RKO (cell line): ENCODE measurements around the gene FAM131B.
A peak's percentile ranks its signal among the peaks of the same experiment; 100 is the strongest.

Experiments used
- DNase-seq: peaks from one replicate; pipeline ENCODE4 v3.0.0-alpha.2; 2016; ENCODE audit warnings: low spot score

Gene FAM131B

GRCh38 chr7:143382126-143382790 lies 19.7 kb upstream of the FAM131B start:
- peak; percentile 50 for DNase-seq

GRCh38 chr7:143381427-143382125 lies 19.1 kb upstream of the FAM131B start:
- DNase-seq = peak; percentile 53

- peak; percentile 97 for DNase-seq
Observed at GRCh38 chr7:143380646-143381426, 18.3 kb upstream of the FAM131B start, which contains the start of gene ZYX. ZYX (plus strand) TSS chr7:143381345; CDS start chr7:143381572, 227 bp downstream.

GRCh38 chr7:143380260-143380645 lies 17.7 kb upstream of the FAM131B start:
- DNase-seq = peak; percentile 90

GRCh38 chr7:143379611-143380259 lies 17.2 kb upstream of the FAM131B start:
- DNase-seq = peak; percentile 58

- DNase-seq = no peak
Observed at GRCh38 chr7:143376396-143376795, 13.9 kb upstream of the FAM131B start.

- peak; percentile 18 for DNase-seq
Observed at GRCh38 chr7:143375298-143376034, 13.0 kb upstream of the FAM131B start.

- no peak for DNase-seq
Observed at GRCh38 chr7:143374561-143374960, 12.0 kb upstream of the FAM131B start.

GRCh38 chr7:143373255-143373794 lies 10.8 kb upstream of the FAM131B start:
- peak; percentile 26 for DNase-seq

- peak; percentile 66 for DNase-seq
Observed at GRCh38 chr7:143372070-143372469, 9.6 kb upstream of the FAM131B start.

GRCh38 chr7:143369678-143370651 lies 7.5 kb upstream of the FAM131B start:
- DNase-seq = no peak

- no peak for DNase-seq
Observed at GRCh38 chr7:143368387-143368786, 5.9 kb upstream of the FAM131B start.

GRCh38 chr7:143367972-143368371 lies 5.5 kb upstream of the FAM131B start:
- peak; percentile 66 for DNase-seq

GRCh38 chr7:143363016-143363937 lies 764 bp upstream of the FAM131B start:
- DNase-seq = no peak

GRCh38 chr7:143361552-143362130 lies 872 bp downstream of the FAM131B start:
- no peak for DNase-seq

- peak; percentile 36 for DNase-seq
Observed at GRCh38 chr7:143360788-143361551, 1.5 kb downstream of the FAM131B start.

GRCh38 chr7:143359771-143360353 lies 2.7 kb downstream of the FAM131B start:
- no peak for DNase-seq
